Vagina (tissue), 2 donors: ENCODE data around the gene NANOS3. TPM values are rescaled to one million over a fixed set of nuclear protein-coding genes. Genes with fewer than 3 reads are reported as not detected.

Experiments
- DNase-seq, 2 donors: peaks; one replicate each; pipeline ENCODE4 v3.0.0-alpha.2; 2017; ENCODE audit errors: extremely low spot score in 2 of 2
- H3K27ac ChIP-seq: fragments of 200-600 bp; sonication (generic); one replicate; pipeline ENCODE4 v1.5.1; 2019
- H3K27me3 ChIP-seq: fragments of 200-600 bp; sonication (generic); one replicate; pipeline ENCODE4 v1.5.1; 2019
- H3K36me3 ChIP-seq, 2 donors: fragments of 200-600 bp; sonication (generic); one replicate each; pipeline ENCODE4 v1.5.1; 2017 to 2019
- H3K4me1 ChIP-seq: fragments of 200-600 bp; sonication (generic); one replicate; pipeline ENCODE4 v1.5.1; 2019
- H3K4me3 ChIP-seq, 2 donors: fragments of 200-600 bp; sonication (generic); 1 replicate in 1 of 2; 2 replicates in 1 of 2; pipeline ENCODE4 v1.5.1; 2016 to 2019
- H3K9me3 ChIP-seq: fragments of 200-600 bp; sonication (generic); one replicate; pipeline ENCODE4 v1.5.1; 2019
- POLR2A ChIP-seq, 2 donors: fragments of 450-650 bp; IDR thresholded peaks; one replicate each; pipeline ENCODE4 v1.6.1; 2017; ENCODE audit warnings: antibody characterized with exemption in 2 of 2, mild to moderate bottlenecking in 2 of 2, moderate library complexity in 2 of 2
- POLR2AphosphoS5 ChIP-seq, 2 donors: sonication (generic); formaldehyde crosslinking; IDR thresholded peaks; one replicate each; pipeline ENCODE4 v1.9.0; 2017; ENCODE audit warnings: antibody characterized with exemption in 2 of 2, mild to moderate bottlenecking in 2 of 2, low read depth in 1 of 2; ENCODE audit not compliant: insufficient read depth in 1 of 2
- intact Hi-C: fragments of 100-400 bp; cut with DNase I; formaldehyde crosslinking; loops from one replicate; pipeline ENCODE4 v1.15.1; 2023
- total RNA-seq: library from RNA; depleted of rRNA; stranded (reverse); fragments of >200 nt; gene quantifications from one replicate; pipeline ENCODE4 v1.2.3, GENCODE V29; 2016
- TF ChIP-seq, protein P1 (sequence below), 3 experiments: fragments of 450-650 bp in 2 of 3; fragments of 200-600 bp in 1 of 3; sonication (generic) in 1 of 3; IDR thresholded peaks; one replicate each; pipeline ENCODE4 v1.5.1; 2017 to 2019; ENCODE audit warnings: antibody characterized with exemption in 3 of 3, mild to moderate bottlenecking in 2 of 3, moderate library complexity in 2 of 3

Gene NANOS3
- total RNA-seq, 1 donor from 2014 or later: not detected

GRCh38 chr19:13831537-13832467, 45.1 kb upstream of the NANOS3 start:
- H3K9me3 ChIP-seq: no peaks in the 10 kb centered on the region

GRCh38 chr19:13833330-13834243, 43.3 kb upstream of the NANOS3 start:
- H3K27me3 ChIP-seq: no peaks in the 10 kb centered on the region
- TF ChIP-seq POLR2A (IDR thresholded peaks at IDR 0.05) (no peak), POLR2AphosphoS5 (IDR thresholded peaks at IDR 0.05; ENCODE audit: insufficient read depth in 1 of 2, low read depth in 1 of 2) (peak; percentile 63 to 80)
- TF ChIP-seq, protein P1, sequence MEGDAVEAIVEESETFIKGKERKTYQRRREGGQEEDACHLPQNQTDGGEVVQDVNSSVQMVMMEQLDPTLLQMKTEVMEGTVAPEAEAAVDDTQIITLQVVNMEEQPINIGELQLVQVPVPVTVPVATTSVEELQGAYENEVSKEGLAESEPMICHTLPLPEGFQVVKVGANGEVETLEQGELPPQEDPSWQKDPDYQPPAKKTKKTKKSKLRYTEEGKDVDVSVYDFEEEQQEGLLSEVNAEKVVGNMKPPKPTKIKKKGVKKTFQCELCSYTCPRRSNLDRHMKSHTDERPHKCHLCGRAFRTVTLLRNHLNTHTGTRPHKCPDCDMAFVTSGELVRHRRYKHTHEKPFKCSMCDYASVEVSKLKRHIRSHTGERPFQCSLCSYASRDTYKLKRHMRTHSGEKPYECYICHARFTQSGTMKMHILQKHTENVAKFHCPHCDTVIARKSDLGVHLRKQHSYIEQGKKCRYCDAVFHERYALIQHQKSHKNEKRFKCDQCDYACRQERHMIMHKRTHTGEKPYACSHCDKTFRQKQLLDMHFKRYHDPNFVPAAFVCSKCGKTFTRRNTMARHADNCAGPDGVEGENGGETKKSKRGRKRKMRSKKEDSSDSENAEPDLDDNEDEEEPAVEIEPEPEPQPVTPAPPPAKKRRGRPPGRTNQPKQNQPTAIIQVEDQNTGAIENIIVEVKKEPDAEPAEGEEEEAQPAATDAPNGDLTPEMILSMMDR (IDR thresholded peaks at IDR 0.05): peak; percentile 10 to 55 (median 14)
- H3K9me3 ChIP-seq: no peaks in the 10 kb centered on the region
- peak overlapping the region; percentile 18 for H3K4me3 ChIP-seq
- DNase-seq: peak in 1 of 2 donors; percentile 93
- H3K4me1 ChIP-seq: peaks cover 58% of the 10 kb centered on the region
- intact Hi-C loops: loop anchor here (5.0 kb wide), 1 partner anchor 36 kb away; the partner anchor contains the start of gene ZSWIM4
- H3K27ac ChIP-seq: peak overlapping the region; percentile 84
- peaks cover 0 to 17% of the 10 kb centered on the region in 2 donors for H3K36me3 ChIP-seq

More at GRCh38 chr19:13831537-13832467, 45.1 kb upstream of the NANOS3 start:
- peak in 1 of 2 donors; percentile 84 for DNase-seq
- Histone ChIP-seq H3K27me3 (no peaks in the 10 kb centered on the region), H3K4me3 (no peak overlapping the region), H3K4me1 (peaks cover 40% of the 10 kb centered on the region), H3K27ac (no peak overlapping the region), H3K36me3 (peaks cover 0 to 17% of the 10 kb centered on the region in 2 donors)
- TF ChIP-seq, protein P1 (IDR thresholded peaks at IDR 0.05): no peak
- TF ChIP-seq POLR2A (IDR thresholded peaks at IDR 0.05): no peak
- TF ChIP-seq POLR2AphosphoS5 (IDR thresholded peaks at IDR 0.05; ENCODE audit: insufficient read depth in 1 of 2, low read depth in 1 of 2): no peak
- intact Hi-C loops: loop anchor here (5.0 kb wide), 1 partner anchor 35 kb away; the partner anchor contains the start of gene ZSWIM4

DNA sequence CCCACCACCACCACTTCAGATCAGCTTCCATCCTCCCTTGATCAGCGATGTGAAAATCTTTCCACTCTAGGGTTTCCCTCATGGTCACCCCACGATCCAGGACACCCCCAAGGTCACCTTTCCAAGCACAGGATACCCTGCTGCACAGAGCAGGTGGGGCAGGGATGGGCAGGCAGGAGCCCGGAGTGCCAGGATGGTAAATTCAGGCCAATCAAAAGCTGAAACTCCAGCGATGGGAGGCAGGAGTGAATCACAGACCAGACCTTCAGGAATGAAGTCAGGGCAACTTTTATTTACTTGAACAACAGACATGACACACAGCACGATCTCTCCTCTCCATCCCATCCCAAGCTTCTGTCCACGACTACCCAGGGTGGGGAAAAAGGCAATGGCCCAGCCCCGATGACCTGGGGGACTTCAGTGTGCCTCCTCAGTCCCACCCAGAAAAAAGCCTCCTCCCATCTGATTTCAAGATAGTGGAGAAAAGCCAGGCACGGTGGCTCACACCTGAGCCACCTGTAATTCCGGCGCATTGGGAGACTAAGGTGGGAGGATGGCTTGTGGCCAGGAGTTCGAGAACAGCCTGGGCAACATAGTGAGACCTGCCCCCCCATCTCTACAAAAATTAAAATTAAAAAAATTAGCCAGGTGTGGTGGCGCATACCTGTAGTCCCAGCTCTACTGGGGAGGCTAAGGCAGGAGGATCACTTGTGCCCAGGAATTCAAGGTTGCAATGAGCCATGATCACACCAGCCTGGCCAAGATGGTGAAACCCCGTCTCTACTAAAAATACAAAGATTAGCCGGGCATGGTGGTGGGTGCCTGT, 42.5 kb upstream of the NANOS3 start:
- DNase-seq: peak in 1 of 2 donors; percentile 83
- peaks cover 0 to 17% of the 10 kb centered on the region in 2 donors for H3K36me3 ChIP-seq
- TF ChIP-seq POLR2A (IDR thresholded peaks at IDR 0.05): no peak
- TF ChIP-seq, protein P1 (IDR thresholded peaks at IDR 0.05): no peak
- TF ChIP-seq POLR2AphosphoS5 (IDR thresholded peaks at IDR 0.05; ENCODE audit: insufficient read depth in 1 of 2, low read depth in 1 of 2): no peak
- H3K27ac ChIP-seq: peak overlapping the region; percentile 84
- H3K4me3 ChIP-seq: peak overlapping the region in 1 of 2 donors; percentile 18
- H3K4me1 ChIP-seq: peaks cover 66% of the 10 kb centered on the region
- no peaks in the 10 kb centered on the region for H3K9me3 ChIP-seq
- intact Hi-C loops: loop anchor here (5.0 kb wide), 1 partner anchor 37 kb away; the partner anchor contains the start of gene ZSWIM4
- H3K27me3 ChIP-seq: no peaks in the 10 kb centered on the region
